Liver (tissue), 9 donors: Measurements from ENCODE around the gene TSPAN18. TPM values are rescaled to one million over a fixed set of nuclear protein-coding genes. Genes with fewer than 3 reads are reported as not detected.

Source experiments
- DNase-seq: peaks from one replicate; pipeline ENCODE4 v3.0.0-alpha.2; 2017; ENCODE audit warnings: low spot score
- H3K27ac ChIP-seq, 2 donors: one replicate each; pipeline ENCODE4 v1.7.0; 2013; ENCODE audit warnings: inconsistent platforms in 2 of 2, low read length in 2 of 2, control low read depth in 1 of 2, low read depth in 1 of 2, mild to moderate bottlenecking in 1 of 2
- H3K27me3 ChIP-seq, 4 donors: one replicate each; pipeline versions ENCODE4 v1.6.1 to v1.7.0; 2013; ENCODE audit warnings: low read length in 3 of 4, inconsistent platforms in 1 of 4, mild to moderate bottlenecking in 1 of 4, moderate library complexity in 1 of 4; ENCODE audit not compliant: control insufficient read depth in 4 of 4, insufficient read depth in 4 of 4
- H3K36me3 ChIP-seq, 4 donors: one replicate each; pipeline versions ENCODE4 v1.6.1 to v1.7.0; 2013; ENCODE audit warnings: low read length in 3 of 4, mild to moderate bottlenecking in 3 of 4, low read depth in 1 of 4, moderate library complexity in 1 of 4; ENCODE audit not compliant: control insufficient read depth in 4 of 4, insufficient read depth in 3 of 4
- H3K4me1 ChIP-seq, 4 donors: one replicate each; pipeline versions ENCODE4 v1.6.1 to v1.7.0; 2013; ENCODE audit warnings: low read length in 3 of 4, mild to moderate bottlenecking in 3 of 4, moderate library complexity in 1 of 4; ENCODE audit not compliant: control insufficient read depth in 4 of 4, insufficient read depth in 4 of 4
- H3K4me3 ChIP-seq, 3 donors: one replicate each; pipeline versions ENCODE4 v1.6.1 to v1.7.0; 2013; ENCODE audit warnings: low read length in 3 of 3, control low read depth in 1 of 3, low read depth in 1 of 3, mild to moderate bottlenecking in 1 of 3
- H3K9ac ChIP-seq, 2 donors: one replicate each; pipeline ENCODE4 v1.7.0; 2013; ENCODE audit warnings: low read length in 2 of 2, mild to moderate bottlenecking in 2 of 2, moderate library complexity in 2 of 2, control low read depth in 1 of 2, low read depth in 1 of 2
- H3K9me3 ChIP-seq, 4 donors: one replicate each; pipeline versions ENCODE4 v1.6.1 to v1.7.0; 2013; ENCODE audit warnings: low read length in 3 of 4; ENCODE audit not compliant: control insufficient read depth in 4 of 4
- CTCF ChIP-seq: fragments of 150-350 bp; IDR thresholded peaks from 2 replicates; pipeline ENCODE4 v1.5.1; 2017; ENCODE audit warnings: improper control_type of control experiment, low read depth, low read length; ENCODE audit not compliant: missing input control
- EGR1 ChIP-seq, 2 donors: IDR thresholded peaks; 2 replicates each; pipeline ENCODE4 v1.6.1; 2016 to 2018; ENCODE audit warnings: antibody characterized with exemption in 2 of 2, low read depth in 2 of 2
- FOXA1 ChIP-seq: IDR thresholded peaks from 2 replicates; pipeline ENCODE4 v1.6.1; 2016; ENCODE audit warnings: antibody characterized with exemption
- FOXA2 ChIP-seq: IDR thresholded peaks from 2 replicates; pipeline ENCODE4 v1.6.1; 2016; ENCODE audit warnings: antibody characterized with exemption
- HNF4G ChIP-seq: IDR thresholded peaks from 2 replicates; pipeline ENCODE4 v1.6.1; 2016; ENCODE audit warnings: antibody characterized with exemption
- JUND ChIP-seq, 2 donors: IDR thresholded peaks; 2 replicates each; pipeline ENCODE4 v1.6.1; 2016; ENCODE audit warnings: antibody characterized with exemption in 2 of 2
- NR2F2 ChIP-seq: IDR thresholded peaks from 2 replicates; pipeline ENCODE4 v1.6.1; 2016; ENCODE audit warnings: antibody characterized with exemption
- RAD21 ChIP-seq, 2 donors: IDR thresholded peaks; 2 replicates each; pipeline ENCODE4 v1.6.1; 2016; ENCODE audit warnings: antibody characterized with exemption in 2 of 2, mild to moderate bottlenecking in 2 of 2
- RXRA ChIP-seq, 2 donors: IDR thresholded peaks; 2 replicates each; pipeline ENCODE4 v1.6.1; 2017 to 2018; ENCODE audit warnings: antibody characterized with exemption in 2 of 2, mild to moderate bottlenecking in 1 of 2
- SP1 ChIP-seq: IDR thresholded peaks from 2 replicates; pipeline ENCODE4 v1.6.1; 2018; ENCODE audit warnings: antibody characterized with exemption, mild to moderate bottlenecking
- TAF1 ChIP-seq: conservative IDR thresholded peaks from 2 replicates; pipeline ENCODE4 v1.6.1; 2016; ENCODE audit warnings: antibody characterized with exemption, mild to moderate bottlenecking
- YY1 ChIP-seq: IDR thresholded peaks from 2 replicates; pipeline ENCODE4 v1.6.1; 2016; ENCODE audit warnings: antibody characterized with exemption, mild to moderate bottlenecking
- WGBS: extraction: QIAGEN DNeasy Blood & Tissue Kit; methylation state at CpG from one replicate; pipeline ENCODE4 v1.1.7; 2013; 5-methylcytosine and 5-hydroxymethylcytosine counted together
- polyA plus RNA-seq, 2 donors: library from polyadenylated mRNA; stranded (reverse) in 1 of 2; unstranded in 1 of 2; fragments of 200-250 nt in 1 of 2; fragments of >200 nt in 1 of 2; fragmentation: Nextera tagmentation in 1 of 2; extraction: Ambion mirVana in 1 of 2; gene quantifications; one replicate each; pipeline versions ENCODE4 v1.2.1 to v1.2.3, GENCODE V29; 2013 to 2015
- total RNA-seq, 2 donors: library from RNA; depleted of rRNA; stranded (reverse); fragments of >200 nt; gene quantifications; one replicate each; pipeline ENCODE4 v1.2.3, GENCODE V29; 2014
- donor health status: healthy.
- donor health status: healthy.
- donor health status: healthy.
- donor health status: healthy.
- donor health status: healthy.

TSPAN18 gene
- total and polyA plus RNA-seq, 4 donors = 1.2 to 5.0 (median 2.8) TPM

GRCh38 chr11:44974402-44975000, 247.7 kb downstream of the TSPAN18 start (continued):
- no peak for TF ChIP-seq YY1
- TF ChIP-seq JUND (IDR thresholded peaks at IDR 0.05) = no peak

GRCh38 chr11:44976576-44976975, 249.8 kb downstream of the TSPAN18 start:
- Histone ChIP-seq H3K4me1 (peaks cover 14 to 37% (median 23%) of the 10 kb centered on the region in 4 donors), H3K27me3 (no peaks in the 10 kb centered on the region), H3K4me3 (no peak overlapping the region), H3K27ac (no peak overlapping the region), H3K36me3 (no peaks in the 10 kb centered on the region), H3K9me3 (no peaks in the 10 kb centered on the region), H3K9ac (no peak overlapping the region)
- no peak for DNase-seq
- TF ChIP-seq SP1 (no peak), TAF1 (no peak), FOXA2 (no peak), RAD21 (IDR thresholded peaks at IDR 0.05) (no peak), RXRA (IDR thresholded peaks at IDR 0.05) (no peak), HNF4G (no peak), EGR1 (IDR thresholded peaks at IDR 0.05; ENCODE audit: low read depth in 2 of 2) (no peak), JUND (IDR thresholded peaks at IDR 0.05) (no peak), CTCF (no peak), FOXA1 (no peak), YY1 (no peak)
- WGBS = 68% methylated on average over 5 of the region's 5 CpGs

DNA sequence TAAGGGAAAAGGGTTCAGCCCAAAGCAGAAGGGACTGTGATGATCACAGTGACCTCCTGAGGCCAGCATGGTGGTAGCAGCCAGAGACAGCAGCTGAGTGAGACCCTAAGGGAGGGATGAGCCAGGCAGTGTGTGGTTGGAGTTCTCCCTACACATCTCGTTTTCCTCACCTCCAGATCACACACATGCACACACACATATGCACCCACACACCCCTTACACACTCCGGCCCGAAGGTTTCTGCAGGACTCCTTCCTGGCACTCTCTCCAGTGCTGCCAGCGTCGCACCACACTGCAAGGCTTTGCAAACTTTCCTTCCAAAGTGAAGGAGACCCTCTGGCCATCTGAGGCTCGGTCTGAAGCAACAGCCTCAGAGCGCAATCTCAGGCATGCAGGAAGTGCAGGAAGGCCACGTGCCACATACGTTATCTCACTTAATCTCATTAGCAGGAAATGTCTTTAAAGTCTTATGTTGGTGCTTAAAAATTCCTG, 250.8 kb downstream of the TSPAN18 start:
- Histone ChIP-seq H3K36me3 (no peaks in the 10 kb centered on the region), H3K27me3 (no peaks in the 10 kb centered on the region), H3K9me3 (no peaks in the 10 kb centered on the region), H3K9ac (no peak overlapping the region), H3K27ac (no peak overlapping the region), H3K4me3 (no peak overlapping the region), H3K4me1 (peaks cover 14 to 37% (median 23%) of the 10 kb centered on the region in 4 donors)
- WGBS = 58% methylated on average over 9 of the region's 9 CpGs
- TF ChIP-seq EGR1 (IDR thresholded peaks at IDR 0.05; ENCODE audit: low read depth in 2 of 2) (no peak), NR2F2 (no peak), RXRA (IDR thresholded peaks at IDR 0.05) (no peak), YY1 (no peak), CTCF (peak; percentile 14), RAD21 (IDR thresholded peaks at IDR 0.05) (peak; percentile 27 to 29)
- no peak for DNase-seq
